IPS-20b (cell line): ENCODE data around the gene NOTCH2.
"Not testable (repeated sequence)": the region's sequence is repeated elsewhere in the genome, so short reads cannot be mapped to it uniquely, and the experiment has no call there.

Experiments used
- H3K27ac ChIP-seq: one replicate; pipeline ENCODE4 v1.5.1; 2013; ENCODE audit warnings: low read length
- H3K27me3 ChIP-seq: 2 replicates; pipeline ENCODE4 v1.6.1; 2013; ENCODE audit warnings: mild to moderate bottlenecking, low read length, inconsistent platforms; ENCODE audit not compliant: insufficient read depth
- H3K36me3 ChIP-seq: 2 replicates; pipeline ENCODE4 v1.6.1; 2013; ENCODE audit warnings: low read depth, mild to moderate bottlenecking, inconsistent platforms, low read length, moderate library complexity; ENCODE audit not compliant: insufficient read depth
- H3K4me1 ChIP-seq: 2 replicates; pipeline ENCODE4 v1.6.1; 2013; ENCODE audit warnings: mild to moderate bottlenecking, control low read depth, inconsistent platforms, low read length, moderate library complexity; ENCODE audit not compliant: insufficient read depth
- H3K4me3 ChIP-seq: 2 replicates; pipeline ENCODE4 v1.5.1; 2013; ENCODE audit warnings: mild to moderate bottlenecking, low read length, inconsistent platforms
- H3K9ac ChIP-seq: 2 replicates; pipeline ENCODE4 v1.6.1; 2013; ENCODE audit warnings: low read depth, mild to moderate bottlenecking, inconsistent platforms, low read length, moderate library complexity
- H3K9me3 ChIP-seq: 2 replicates; pipeline ENCODE4 v1.6.1; 2013; ENCODE audit warnings: mild to moderate bottlenecking, low read depth, low read length, inconsistent platforms; ENCODE audit not compliant: insufficient read depth

NOTCH2 gene

DNA sequence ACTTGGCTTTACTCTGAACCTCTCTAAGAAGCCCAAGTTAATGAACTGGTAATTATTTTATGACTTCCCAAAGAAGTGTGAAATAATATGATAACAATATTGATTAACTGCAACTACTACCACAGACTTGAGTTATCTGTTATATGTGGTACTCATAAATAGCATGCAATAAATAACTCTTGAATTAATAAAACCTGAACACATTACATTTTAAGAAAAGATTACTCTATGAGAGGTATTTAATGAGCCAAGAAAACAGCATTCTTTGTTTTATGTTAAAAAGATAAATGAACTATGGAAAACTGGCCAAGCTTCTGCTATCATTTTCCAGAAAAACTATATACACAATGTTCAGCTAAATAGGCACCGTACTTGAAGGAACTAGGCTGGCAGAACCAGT is 45.7 kb downstream of the NOTCH2 start:
- not testable (repeated sequence) for H3K27ac ChIP-seq, H3K4me1 ChIP-seq

DNA sequence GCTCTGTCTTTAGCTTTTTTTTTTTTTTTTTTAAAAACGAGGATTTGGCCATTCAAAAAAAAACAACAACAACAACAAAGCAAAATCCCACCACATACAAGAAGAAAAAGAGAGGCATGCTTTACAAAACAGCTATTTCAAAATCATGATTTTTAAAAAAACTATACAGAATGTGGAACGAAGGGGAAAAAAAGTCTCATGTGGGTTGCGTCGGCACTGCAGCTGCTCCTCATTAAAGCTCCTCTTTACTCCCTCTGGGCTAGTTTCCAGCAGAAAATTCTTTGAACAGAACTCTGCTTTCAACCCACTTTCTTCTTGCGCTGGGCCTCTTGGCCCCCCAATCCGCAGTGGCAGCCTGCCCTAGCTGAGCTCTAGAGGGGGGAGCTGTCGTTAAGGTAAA is 54.5 kb downstream of the NOTCH2 start:
- H3K4me1 ChIP-seq, H3K9me3 ChIP-seq, H3K27ac ChIP-seq, H3K36me3 ChIP-seq, H3K4me3 ChIP-seq, H3K27me3 ChIP-seq, H3K9ac ChIP-seq: not testable (repeated sequence)

More for the DNA sequence above, 45.7 kb downstream of the NOTCH2 start:
- not testable (repeated sequence) for H3K27me3 ChIP-seq, H3K4me3 ChIP-seq, H3K9ac ChIP-seq, H3K9me3 ChIP-seq, H3K36me3 ChIP-seq

DNA sequence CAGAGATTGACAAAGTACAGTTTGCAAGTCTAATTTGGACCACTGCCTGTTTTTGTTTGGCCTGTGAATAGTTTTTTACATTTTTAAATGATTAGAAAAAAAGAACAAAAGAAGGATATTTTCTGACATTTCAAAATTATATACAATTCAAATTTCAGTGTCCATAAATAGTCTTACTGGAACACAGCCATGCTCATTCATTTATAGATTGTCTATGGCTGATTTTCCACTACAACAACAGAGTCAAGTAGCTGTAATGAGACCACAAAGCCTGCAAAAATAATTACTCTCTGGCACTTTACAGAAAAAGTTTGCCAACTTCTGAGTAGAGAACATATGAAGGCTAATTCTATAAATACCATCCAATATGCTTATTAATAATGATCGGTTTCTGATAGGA is 61.1 kb downstream of the NOTCH2 start:
- H3K36me3 ChIP-seq, H3K9ac ChIP-seq, H3K27me3 ChIP-seq, H3K4me1 ChIP-seq, H3K9me3 ChIP-seq, H3K4me3 ChIP-seq, H3K27ac ChIP-seq: not testable (repeated sequence)

DNA sequence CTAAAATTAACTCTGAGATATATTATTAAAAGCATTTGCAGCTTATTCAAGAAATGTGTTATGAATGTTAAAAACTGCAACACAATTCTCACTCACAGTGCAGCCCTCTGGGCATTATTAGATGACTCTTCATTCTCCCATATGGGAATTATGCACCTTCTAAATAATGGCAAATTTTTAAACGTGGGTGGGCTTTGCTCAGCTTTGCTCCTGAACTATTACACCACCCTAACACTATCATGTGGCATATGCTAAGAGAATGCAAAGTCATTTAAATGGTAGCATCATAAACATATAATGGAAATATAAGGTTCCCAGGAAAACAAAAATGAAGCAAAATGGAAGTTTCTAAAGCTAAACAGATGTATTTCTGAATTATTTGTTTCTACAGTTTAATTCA is 61.6 kb downstream of the NOTCH2 start:
- H3K9ac ChIP-seq, H3K9me3 ChIP-seq, H3K36me3 ChIP-seq, H3K4me1 ChIP-seq, H3K4me3 ChIP-seq, H3K27ac ChIP-seq, H3K27me3 ChIP-seq: not testable (repeated sequence)

DNA sequence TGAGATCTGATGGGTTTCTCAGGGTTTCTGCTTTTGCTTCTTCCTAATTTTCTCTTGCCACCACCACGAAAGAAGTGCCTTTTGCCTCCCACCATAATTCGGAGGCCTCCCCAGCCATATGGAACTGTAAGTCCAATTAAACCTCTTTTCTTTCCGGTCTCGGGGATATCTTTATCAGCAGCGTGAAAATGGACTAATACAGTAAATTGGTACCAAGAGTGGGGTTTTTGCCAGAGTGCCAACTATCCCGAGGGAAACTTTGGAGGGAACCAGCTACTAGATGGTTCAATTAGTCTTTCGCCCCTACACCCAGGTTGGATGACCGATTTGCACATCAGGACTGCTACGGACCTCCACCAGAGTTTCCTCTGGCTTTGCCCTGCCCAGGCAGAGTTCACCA is 68.4 kb downstream of the NOTCH2 start:
- not testable (repeated sequence) for H3K4me1 ChIP-seq, H3K9me3 ChIP-seq, H3K27me3 ChIP-seq, H3K9ac ChIP-seq, H3K36me3 ChIP-seq, H3K4me3 ChIP-seq, H3K27ac ChIP-seq

DNA sequence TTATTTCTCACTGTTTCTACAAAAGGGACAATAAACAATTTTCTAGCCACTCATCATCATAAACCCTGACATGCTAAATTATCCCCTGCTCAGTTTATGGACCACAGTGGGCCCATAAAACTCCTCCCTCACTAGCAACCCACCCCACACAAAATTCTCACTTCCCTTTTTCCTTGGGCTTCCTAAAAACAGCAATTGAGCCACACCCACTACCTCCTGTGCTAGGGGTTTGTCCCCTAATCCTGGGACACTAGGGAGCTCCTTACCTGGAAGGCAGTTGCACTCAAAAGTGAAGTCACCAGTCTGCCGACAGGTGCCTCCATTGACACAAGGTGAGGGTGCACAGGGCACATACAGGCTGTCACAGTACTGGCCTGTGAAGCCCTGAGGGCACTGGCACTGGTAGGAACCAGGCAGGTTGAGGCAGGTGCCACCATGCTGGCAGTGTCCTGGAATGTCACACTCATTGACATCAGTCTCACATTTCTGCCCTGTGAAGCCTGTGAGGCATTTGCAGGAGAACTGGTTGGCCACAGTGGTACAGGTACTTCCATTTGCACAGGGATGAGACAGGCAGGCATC is 72.6 kb downstream of the NOTCH2 start:
- not testable (repeated sequence) for H3K9me3 ChIP-seq, H3K27ac ChIP-seq, H3K9ac ChIP-seq, H3K4me1 ChIP-seq, H3K27me3 ChIP-seq, H3K4me3 ChIP-seq, H3K36me3 ChIP-seq

DNA sequence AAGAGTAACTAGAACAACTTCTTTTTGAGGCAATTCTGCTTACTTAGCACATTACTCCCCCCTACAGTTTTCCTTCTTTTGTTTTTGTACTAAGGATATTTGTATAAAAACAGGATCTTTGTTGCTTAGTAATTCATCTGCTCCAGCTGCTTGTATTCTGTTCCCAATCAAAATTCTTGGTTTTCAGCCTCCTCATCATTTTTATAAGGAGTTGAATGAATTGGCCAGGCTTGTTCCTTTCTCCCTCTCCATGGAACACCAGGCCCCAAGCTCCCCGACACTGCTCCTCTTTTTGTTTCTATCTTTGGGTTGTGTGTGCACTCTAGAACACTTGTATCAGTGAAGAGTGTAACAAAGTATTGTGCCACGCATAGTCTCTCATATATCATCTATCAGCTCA is 73.5 kb downstream of the NOTCH2 start:
- H3K9ac ChIP-seq, H3K36me3 ChIP-seq, H3K4me1 ChIP-seq, H3K27me3 ChIP-seq, H3K9me3 ChIP-seq, H3K27ac ChIP-seq, H3K4me3 ChIP-seq: not testable (repeated sequence)

DNA sequence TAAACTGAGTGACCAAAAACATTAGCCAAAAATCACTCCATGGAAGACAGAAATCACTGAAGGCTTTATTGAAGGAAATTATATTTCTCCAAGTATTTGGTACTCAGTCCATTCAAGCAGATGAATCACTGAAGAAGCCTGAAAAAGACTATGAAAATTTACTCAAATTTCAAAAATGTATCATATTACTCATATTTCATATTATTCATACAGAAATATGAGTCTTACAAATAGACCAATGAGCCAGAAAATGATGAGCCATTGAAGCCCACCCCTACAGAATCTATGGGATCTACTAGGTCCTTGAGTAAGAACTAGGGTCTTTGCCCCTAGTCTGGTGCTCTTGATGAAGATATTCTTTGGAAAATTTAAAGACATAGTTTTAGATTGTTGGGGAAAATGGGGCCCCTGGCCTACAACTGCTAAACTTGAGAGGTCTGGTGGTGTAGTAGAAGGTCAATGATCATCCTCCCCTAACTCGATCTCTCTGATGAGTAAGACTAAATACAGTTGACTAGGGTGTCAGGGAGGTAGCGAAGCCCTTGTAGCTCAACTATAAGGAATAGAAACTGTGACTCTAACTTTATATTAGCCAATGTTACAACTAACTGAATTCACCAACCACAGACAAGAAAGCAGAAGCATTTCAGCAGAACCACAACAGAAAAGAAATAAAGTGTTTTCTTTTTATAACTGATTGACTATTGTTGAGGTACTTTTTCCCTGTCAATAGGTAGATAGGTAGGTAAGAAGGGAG is 81.0 kb downstream of the NOTCH2 start:
- Histone ChIP-seq H3K27ac (no peak overlapping the region), H3K36me3 (peaks cover 8% of the 10 kb centered on the region; the same call in 1 of the 2 replicates), H3K27me3 (no peaks in the 10 kb centered on the region), H3K9me3 (no peaks in the 10 kb centered on the region), H3K4me3 (no peak overlapping the region), H3K9ac (no peak overlapping the region), H3K4me1 (no peaks in the 10 kb centered on the region)

DNA sequence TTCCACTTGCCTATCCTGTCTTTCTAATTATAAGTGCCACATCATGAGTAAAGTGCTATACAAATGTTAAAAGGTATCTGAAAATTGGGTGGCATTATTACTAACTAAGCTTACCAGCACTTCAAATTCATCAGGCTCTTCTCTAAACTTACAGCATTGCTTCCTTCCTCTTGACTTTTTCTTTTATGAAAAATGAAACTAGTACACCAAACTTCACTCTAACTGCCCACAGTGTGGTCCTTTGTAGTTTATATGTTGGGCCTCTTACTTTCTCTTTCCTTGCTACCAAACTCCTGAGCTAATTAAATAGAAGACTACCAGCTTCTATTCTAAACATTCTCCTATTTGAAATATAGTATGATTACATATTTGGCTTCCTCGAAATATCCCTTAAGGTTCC is 81.8 kb downstream of the NOTCH2 start:
- Histone ChIP-seq H3K27me3 (no peaks in the 10 kb centered on the region), H3K36me3 (peaks cover 8% of the 10 kb centered on the region; the same call in 1 of the 2 replicates), H3K4me3 (no peak overlapping the region), H3K9me3 (no peaks in the 10 kb centered on the region), H3K4me1 (no peaks in the 10 kb centered on the region), H3K9ac (no peak overlapping the region), H3K27ac (no peak overlapping the region)

DNA sequence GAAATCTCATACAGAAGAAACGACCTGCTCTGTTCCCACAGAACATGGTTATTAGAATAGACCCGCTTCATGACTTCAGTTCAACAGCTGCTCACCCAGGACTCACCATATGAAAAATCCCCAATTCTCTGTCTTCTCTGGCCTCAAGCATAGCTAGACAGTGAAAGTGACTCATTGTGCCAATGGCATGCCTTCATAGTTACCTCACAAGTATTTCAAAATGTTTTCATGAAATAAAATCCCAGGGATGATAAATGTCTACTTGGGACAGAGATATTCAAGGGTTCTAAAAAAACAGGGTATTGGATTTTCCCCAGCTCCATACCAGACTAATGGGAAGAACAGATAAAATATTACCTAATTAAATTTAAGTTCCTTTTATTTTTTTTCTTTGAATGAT is 82.3 kb downstream of the NOTCH2 start:
- no peaks in the 10 kb centered on the region for H3K27me3 ChIP-seq
- no peak overlapping the region for H3K27ac ChIP-seq
- H3K9me3 ChIP-seq = no peaks in the 10 kb centered on the region
- H3K36me3 ChIP-seq = peaks cover 8% of the 10 kb centered on the region; the same call in 1 of the 2 replicates
- no peak overlapping the region for H3K9ac ChIP-seq
- H3K4me1 ChIP-seq = no peaks in the 10 kb centered on the region
- H3K4me3 ChIP-seq = no peak overlapping the region

DNA sequence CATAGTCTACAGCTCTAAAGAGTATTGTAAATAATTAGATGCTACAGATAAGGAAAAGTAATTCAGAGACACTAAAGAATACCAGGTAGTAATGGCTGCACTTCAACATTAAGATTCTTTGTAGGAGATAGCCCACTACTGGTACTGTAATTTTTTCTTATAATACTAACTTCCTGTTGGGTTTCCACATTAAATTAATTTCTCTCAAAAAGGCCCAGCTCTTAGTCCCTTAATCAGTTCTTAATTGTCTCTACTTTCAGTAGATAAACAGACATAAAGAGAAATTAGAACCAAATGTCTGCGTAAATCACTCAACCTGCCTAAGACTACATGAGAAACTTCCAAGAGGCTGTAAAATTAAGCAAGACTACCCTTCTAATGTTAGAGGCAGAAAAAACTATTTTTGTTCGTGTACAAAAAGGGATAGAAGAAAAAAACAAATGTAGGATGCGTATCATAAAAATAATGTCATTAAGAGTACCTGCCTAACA is 83.4 kb downstream of the NOTCH2 start:
- Histone ChIP-seq H3K27ac (no peak overlapping the region), H3K36me3 (peaks cover 8% of the 10 kb centered on the region; the same call in 1 of the 2 replicates), H3K4me3 (no peak overlapping the region), H3K4me1 (no peaks in the 10 kb centered on the region), H3K9me3 (no peaks in the 10 kb centered on the region), H3K9ac (no peak overlapping the region), H3K27me3 (no peaks in the 10 kb centered on the region)

DNA sequence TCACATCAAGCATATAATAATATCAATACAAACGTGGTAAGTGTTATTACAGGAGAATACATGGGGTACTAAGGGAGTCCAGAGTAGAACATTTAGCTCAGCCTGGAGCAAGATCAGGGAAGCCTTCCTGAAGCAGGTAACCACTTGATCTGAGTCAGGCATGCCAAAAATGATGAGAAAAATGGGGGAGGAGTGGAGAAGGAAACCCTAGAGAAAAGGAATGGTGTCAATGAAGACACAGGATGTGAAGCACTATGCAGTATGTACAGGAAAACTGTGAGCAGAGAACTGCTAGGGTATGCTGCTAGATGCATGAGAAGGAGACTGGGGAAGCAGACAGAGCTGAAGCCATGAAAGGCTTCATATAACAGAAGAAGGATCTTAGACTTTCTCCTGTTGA is 84.7 kb downstream of the NOTCH2 start:
- no peak overlapping the region for H3K9ac ChIP-seq
- H3K27ac ChIP-seq = no peak overlapping the region
- no peak overlapping the region for H3K4me3 ChIP-seq
- no peaks in the 10 kb centered on the region for H3K9me3 ChIP-seq
- H3K27me3 ChIP-seq = no peaks in the 10 kb centered on the region
- H3K36me3 ChIP-seq = peaks cover 8% of the 10 kb centered on the region; the same call in 1 of the 2 replicates
- H3K4me1 ChIP-seq = no peaks in the 10 kb centered on the region
